ENCODE measurements around the gene CDH10. TPM values are rescaled to one million over a fixed set of nuclear protein-coding genes. Genes with fewer than 3 reads are reported as not detected.

The CDH10 gene
- total RNA-seq, 1 donor from 2014 or later = 0.35 TPM

DNA sequence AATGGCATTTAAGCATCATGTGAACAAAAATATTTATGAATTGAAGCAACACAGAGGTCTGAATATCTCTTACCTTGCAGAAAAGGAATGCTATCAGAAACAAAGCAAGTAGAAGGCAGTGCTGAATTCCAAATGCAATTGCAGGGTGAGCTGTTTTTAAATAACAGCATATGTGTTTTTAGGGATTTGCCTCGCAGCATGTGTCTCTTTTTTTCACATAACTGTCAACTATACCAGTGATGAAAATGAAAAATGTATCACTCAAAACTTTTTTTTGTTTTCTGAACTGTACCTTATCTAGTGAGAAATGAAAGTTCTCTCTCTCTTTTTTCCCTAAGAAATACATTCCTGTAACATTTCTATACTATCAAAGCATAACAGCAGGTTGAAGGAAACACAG is 21.2 kb downstream of the CDH10 start:
- no peaks in the 10 kb centered on the region for H3K9me3 ChIP-seq
- no peaks in the 10 kb centered on the region for H3K36me3 ChIP-seq
- no peak overlapping the region for H3K27ac ChIP-seq
- ATAC-seq = no peak
- no peaks in the 10 kb centered on the region for H3K27me3 ChIP-seq (ENCODE audit: low read depth)
- DNase-seq = no peak
- intact Hi-C loops (cut with DNase I) = no loop called here
- H3K4me1 ChIP-seq = no peaks in the 10 kb centered on the region
- TF ChIP-seq, protein P1, sequence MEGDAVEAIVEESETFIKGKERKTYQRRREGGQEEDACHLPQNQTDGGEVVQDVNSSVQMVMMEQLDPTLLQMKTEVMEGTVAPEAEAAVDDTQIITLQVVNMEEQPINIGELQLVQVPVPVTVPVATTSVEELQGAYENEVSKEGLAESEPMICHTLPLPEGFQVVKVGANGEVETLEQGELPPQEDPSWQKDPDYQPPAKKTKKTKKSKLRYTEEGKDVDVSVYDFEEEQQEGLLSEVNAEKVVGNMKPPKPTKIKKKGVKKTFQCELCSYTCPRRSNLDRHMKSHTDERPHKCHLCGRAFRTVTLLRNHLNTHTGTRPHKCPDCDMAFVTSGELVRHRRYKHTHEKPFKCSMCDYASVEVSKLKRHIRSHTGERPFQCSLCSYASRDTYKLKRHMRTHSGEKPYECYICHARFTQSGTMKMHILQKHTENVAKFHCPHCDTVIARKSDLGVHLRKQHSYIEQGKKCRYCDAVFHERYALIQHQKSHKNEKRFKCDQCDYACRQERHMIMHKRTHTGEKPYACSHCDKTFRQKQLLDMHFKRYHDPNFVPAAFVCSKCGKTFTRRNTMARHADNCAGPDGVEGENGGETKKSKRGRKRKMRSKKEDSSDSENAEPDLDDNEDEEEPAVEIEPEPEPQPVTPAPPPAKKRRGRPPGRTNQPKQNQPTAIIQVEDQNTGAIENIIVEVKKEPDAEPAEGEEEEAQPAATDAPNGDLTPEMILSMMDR (IDR thresholded peaks at IDR 0.05) = no peak
- H3K4me3 ChIP-seq = no peak overlapping the region

DNA sequence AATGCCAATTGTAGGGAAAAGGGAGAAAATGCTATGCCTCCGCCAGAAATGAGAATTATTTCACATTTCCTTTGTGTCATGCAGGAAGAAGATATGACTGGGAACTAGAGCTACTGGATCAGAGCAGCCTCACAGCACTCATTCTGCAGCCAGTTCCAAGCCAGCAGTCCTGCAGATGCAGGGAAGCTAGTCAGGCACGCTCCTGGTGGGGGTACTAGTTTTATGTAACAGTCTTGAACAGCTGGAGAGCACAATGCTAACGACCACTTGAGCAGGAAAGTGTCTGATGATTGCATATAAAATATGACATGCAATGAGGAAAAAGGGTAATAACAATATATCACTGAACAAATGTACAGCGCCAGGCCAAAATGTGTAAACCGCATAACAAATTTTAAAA is 21.7 kb downstream of the CDH10 start:
- no peak for ATAC-seq
- H3K27me3 ChIP-seq (ENCODE audit: low read depth) = no peaks in the 10 kb centered on the region
- TF ChIP-seq, protein P1 (IDR thresholded peaks at IDR 0.05) = no peak
- no peaks in the 10 kb centered on the region for H3K36me3 ChIP-seq
- no peak overlapping the region for H3K4me3 ChIP-seq
- H3K4me1 ChIP-seq = no peaks in the 10 kb centered on the region
- no peak for DNase-seq
- no peaks in the 10 kb centered on the region for H3K9me3 ChIP-seq
- intact Hi-C loops (cut with DNase I) = no loop called here
- no peak overlapping the region for H3K27ac ChIP-seq

DNA sequence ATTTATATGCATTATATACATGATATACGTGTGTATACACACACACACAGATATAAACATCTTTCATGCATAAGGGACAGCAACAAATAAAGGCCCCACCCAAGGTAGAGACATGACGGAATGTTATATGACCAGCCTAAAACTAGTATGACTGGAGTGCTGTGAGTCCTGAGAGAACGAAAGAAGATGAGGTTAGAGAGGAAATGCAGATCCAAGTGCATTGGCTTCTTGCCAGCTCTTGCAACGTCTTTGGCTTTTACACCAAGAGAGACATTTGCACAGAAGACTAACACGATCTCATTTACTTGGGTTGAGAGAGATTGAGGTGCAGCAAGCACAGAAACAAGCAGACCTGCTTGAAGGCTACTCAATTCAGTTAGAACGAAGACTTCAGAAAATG is 23.0 kb downstream of the CDH10 start:
- Histone ChIP-seq H3K36me3 (no peaks in the 10 kb centered on the region), H3K27me3 (ENCODE audit: low read depth) (no peaks in the 10 kb centered on the region), H3K4me1 (no peaks in the 10 kb centered on the region), H3K4me3 (no peak overlapping the region), H3K9me3 (no peaks in the 10 kb centered on the region), H3K27ac (no peak overlapping the region)
- intact Hi-C loops (cut with DNase I) = no loop called here
- TF ChIP-seq, protein P1 (IDR thresholded peaks at IDR 0.05) = no peak
- DNase-seq = no peak
- ATAC-seq = no peak

DNA sequence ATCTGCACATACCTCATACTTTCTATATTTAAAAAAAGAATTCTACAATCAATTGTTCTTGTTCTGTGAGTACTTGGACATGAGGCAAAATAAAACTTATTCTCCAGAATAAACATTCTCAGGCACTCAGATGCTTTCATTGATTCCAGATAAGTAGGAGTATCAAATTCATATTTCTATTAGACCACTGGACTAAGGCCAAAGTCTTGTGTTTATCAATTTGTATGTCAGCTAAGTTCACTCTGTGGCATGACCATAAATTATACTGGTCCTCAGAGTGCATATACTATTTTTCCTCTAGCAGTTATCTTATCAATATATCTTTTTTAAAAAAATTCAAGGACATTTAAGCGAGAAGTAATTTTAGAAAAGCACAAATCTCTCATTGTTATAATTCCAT is 28.2 kb downstream of the CDH10 start:
- Histone ChIP-seq H3K4me3 (no peak overlapping the region), H3K27ac (no peak overlapping the region), H3K4me1 (no peaks in the 10 kb centered on the region), H3K36me3 (no peaks in the 10 kb centered on the region), H3K27me3 (ENCODE audit: low read depth) (no peaks in the 10 kb centered on the region), H3K9me3 (no peaks in the 10 kb centered on the region)
- DNase-seq (no peak), ATAC-seq (no peak)
- intact Hi-C loops (cut with DNase I) = no loop called here
- TF ChIP-seq, protein P1 (IDR thresholded peaks at IDR 0.05) = no peak

DNA sequence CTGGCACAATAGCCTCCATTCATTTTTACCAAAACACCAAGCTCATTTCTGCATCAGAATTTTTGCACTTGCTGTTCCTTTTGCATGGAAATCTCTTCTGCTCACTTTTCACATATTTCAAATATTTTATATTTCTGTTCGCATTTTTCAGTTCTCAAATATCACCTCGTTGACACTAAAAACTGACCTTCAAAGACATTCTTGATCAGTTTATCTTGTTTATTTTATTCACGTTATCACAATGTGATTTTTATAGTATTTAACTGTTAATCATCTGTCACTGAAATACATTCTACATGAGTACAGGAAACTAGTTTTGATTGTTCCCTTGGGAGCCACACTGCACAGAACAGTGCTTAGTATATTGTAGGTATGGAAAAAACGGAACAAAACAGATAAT is 29.6 kb downstream of the CDH10 start:
- Histone ChIP-seq H3K36me3 (no peaks in the 10 kb centered on the region), H3K4me3 (no peak overlapping the region), H3K27me3 (ENCODE audit: low read depth) (no peaks in the 10 kb centered on the region), H3K4me1 (no peaks in the 10 kb centered on the region), H3K9me3 (no peaks in the 10 kb centered on the region), H3K27ac (no peak overlapping the region)
- ATAC-seq (no peak), DNase-seq (no peak)
- intact Hi-C loops (cut with DNase I) = no loop called here
- TF ChIP-seq, protein P1 (IDR thresholded peaks at IDR 0.05) = no peak

DNA sequence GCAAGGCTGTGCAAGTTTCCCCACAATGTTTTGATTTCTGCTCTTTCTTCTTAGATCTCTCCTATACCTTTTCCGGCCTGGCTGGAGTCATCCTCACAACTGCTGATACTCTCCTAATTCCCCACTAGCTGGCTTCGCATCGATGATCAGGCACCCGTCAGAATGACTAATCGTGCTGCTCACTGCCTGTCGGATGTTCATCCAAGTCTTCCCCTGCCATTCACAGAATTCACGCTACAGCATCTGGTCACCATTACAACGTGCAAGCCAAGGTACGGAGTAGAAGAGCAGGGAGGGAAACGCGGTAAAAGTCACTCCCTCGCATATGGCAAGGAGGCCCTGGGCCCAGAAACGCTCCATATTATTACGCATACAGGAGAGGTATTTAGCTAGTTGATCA is 35.1 kb downstream of the CDH10 start:
- ATAC-seq = no peak
- Histone ChIP-seq H3K36me3 (no peaks in the 10 kb centered on the region), H3K27ac (no peak overlapping the region), H3K4me1 (no peaks in the 10 kb centered on the region), H3K9me3 (no peaks in the 10 kb centered on the region), H3K4me3 (no peak overlapping the region), H3K27me3 (ENCODE audit: low read depth) (no peaks in the 10 kb centered on the region)
- DNase-seq = no peak
- intact Hi-C loops (cut with DNase I) = no loop called here
- TF ChIP-seq, protein P1 (IDR thresholded peaks at IDR 0.05) = no peak
